Right ventricle myocardium inferior (tissue), 1 donor: ENCODE data around the gene MSANTD1. TPM values are rescaled to one million over a fixed set of nuclear protein-coding genes. Genes with fewer than 3 reads are reported as not detected.

Source experiments
- ATAC-seq: fragments of 200-7000 bp; cut with Tn5 transposase; one replicate; pipeline ENCODE4 v1.9.1; 2020; ENCODE audit warnings: mild to moderate bottlenecking, moderate library complexity
- DNase-seq: peaks from one replicate; pipeline ENCODE4 v3.0.0; 2021; ENCODE audit errors: missing footprints
- intact Hi-C: fragments of 100-400 bp; cut with DNase I; formaldehyde crosslinking; loops from one replicate; pipeline ENCODE4 v1.11.0; 2022
- long read RNA-seq: library from polyadenylated mRNA; unstranded; transcript quantifications from one replicate; pipeline ENCODE4 v2.0.0, GENCODE V29; 2021
- total RNA-seq: library from RNA; stranded (reverse); fragmentation: NEBNext Ultra II Directional; extraction: Animal tissue kit (Norgen Biotek cat#: 25700); gene quantifications from one replicate; pipeline ENCODE4 v1.2.1, GENCODE V29; 2021
- donor health status: DM: no; HTN: yes; CAD: no; lungs with severe emphysema.

Gene MSANTD1
- 0.51 TPM for total RNA-seq
- long read RNA-seq, partial matches to known transcripts: 1 of 1 reads
- long read RNA-seq, other reads (novel, unspliced or antisense): 0 of 1 reads

DNA sequence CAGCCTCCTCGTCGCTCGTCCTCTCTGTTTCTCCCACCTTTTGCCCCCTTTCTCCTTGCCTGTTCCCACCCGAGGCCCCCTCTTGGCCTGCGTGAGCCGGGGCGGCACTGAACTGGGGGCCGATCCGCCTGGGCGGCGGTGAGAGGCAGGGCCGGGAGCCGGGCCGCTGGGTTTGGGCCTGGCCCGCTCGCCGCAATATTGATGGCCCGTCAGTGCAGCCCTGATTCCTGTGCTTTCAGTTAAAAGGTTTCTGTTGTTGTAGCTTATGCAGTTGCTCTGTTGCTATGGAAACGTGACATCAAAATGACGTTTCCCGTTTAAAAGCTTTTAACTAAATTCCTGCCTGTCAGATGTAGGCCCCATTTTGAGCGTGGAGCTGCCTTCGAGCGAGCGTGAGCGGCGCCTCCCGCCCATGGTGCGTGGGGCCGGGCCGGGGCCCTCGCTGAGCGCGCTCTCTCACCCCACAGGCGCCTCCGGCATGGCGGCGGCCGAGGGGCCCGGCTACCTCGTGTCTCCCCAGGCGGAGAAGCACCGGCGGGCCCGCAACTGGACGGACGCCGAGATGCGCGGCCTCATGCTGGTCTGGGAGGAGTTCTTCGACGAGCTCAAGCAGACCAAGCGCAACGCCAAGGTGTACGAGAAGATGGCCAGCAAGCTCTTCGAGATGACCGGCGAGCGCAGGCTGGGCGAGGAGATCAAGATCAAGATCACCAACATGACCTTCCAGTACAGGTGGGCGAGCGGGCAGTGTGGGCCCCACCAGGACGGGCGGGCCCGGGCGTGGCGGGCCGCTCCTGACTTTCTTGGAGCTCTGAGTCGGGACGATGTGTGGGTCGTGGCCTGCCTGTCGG, at the start of gene MSANTD1:
MSANTD1 (plus strand) TSS at position 349 of the 851 bp plus-strand sequence; CDS start at position 413, 64 bp downstream.
- peak; percentile 50 for DNase-seq
- ATAC-seq: no peak
- intact Hi-C loops: no loop called here

DNA sequence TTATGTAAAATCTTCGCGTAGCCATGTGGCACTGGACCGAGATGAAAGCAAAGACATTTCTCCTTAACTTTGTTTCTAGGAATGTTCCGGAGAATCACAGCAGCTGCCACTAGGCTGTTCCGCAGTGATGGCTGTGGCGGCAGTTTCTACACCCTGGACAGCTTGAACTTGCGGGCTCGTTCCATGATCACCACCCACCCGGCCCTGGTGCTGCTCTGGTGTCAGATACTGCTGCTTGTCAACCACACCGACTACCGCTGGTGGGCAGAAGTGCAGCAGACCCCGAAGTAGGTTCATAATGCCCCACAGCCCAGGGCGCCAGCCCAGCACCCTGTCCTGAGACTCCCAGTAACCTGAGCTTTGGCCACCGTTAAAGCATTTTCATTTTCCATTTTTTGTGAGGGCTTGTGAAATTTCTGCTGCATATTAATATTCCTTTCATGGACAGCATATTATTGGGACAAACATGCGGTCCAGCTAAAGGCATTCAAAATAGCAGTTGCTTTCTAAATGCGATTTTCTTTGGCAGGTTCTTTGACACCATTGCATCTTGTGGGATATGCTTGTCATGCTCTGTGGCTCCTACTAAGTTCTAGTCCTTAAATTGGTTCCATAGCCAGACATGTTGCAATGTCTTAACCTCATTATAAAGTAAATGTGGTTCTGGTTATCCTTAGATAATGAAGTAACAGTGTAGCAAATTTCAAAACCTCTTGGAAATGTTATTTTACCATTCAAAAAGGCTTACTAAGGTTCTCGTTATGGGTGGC, 49.1 kb upstream of the MSANTD1 start:
- ATAC-seq (peak; percentile 71), DNase-seq (no peak)
- intact Hi-C loops: loop anchor here (10.0 kb wide), 1 partner anchor 145 kb away; no protein-coding TSS in a partner anchor

DNA sequence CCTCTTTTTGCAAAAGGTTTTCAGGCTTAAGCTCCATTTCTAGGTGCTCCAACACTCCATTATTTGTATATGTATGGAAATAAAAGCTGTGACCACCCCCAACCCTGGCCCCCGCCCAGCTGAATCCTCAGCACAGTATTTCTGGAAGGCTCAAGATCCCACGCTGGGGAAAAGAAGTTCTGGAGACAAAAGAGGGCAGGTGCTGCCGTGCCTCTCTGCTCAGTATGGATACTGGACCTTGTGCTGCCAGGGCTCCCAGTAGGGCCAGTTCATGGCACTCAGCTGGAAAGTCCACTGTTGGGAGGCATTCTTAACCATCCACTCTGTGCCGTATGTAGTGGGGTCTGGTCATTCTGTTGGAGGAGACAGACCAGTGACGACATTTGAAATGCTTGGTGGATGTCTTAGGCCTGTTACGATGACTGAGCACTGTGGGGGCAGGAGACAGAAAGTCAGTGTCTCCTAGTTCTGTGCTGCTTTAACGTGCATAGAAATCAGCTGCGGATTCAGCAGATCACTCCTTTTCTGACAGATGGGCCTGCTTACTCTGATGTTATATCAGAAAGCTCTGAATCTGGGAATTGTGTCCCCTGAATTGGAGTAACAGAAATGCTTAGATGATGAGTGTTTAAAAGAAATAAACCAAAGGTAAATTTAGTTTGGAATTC, 48.4 kb upstream of the MSANTD1 start:
- ATAC-seq: no peak
- no peak for DNase-seq
- intact Hi-C loops: no loop called here

- ATAC-seq (no peak), DNase-seq (no peak)
These were observed 46.9 kb upstream of the MSANTD1 start for GRCh38 chr4:3201718-3202702.

GRCh38 chr4:3202836-3203820, 45.8 kb upstream of the MSANTD1 start:
- peak; percentile 35 for ATAC-seq
- intact Hi-C loops: no loop called here
- DNase-seq: no peak

More at GRCh38 chr4:3201718-3202702, 46.9 kb upstream of the MSANTD1 start:
- intact Hi-C loops: no loop called here

DNA sequence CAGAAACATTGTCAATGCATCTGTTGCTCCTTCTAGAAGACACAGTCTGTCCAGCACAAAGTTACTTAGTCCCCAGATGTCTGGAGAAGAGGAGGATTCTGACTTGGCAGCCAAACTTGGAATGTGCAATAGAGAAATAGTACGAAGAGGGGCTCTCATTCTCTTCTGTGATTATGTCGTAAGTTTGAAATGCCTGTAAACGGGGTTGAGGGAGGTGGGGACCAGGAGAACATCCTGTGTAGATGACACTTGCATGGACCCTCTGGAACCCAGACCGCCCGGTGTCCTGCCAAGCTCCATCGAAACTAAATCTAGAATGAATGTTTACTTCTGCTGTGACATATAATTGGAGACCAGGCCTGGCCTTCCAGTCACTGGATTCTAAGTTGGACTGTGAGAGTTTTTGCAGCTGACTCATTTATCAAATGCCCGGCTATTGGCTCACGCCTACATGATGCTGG, 45.0 kb upstream of the MSANTD1 start:
- intact Hi-C loops: no loop called here
- DNase-seq: no peak
- peak; percentile 55 for ATAC-seq

- DNase-seq: no peak
- intact Hi-C loops: no loop called here
- no peak for ATAC-seq
These were observed 43.0 kb upstream of the MSANTD1 start for GRCh38 chr4:3205995-3206394.

DNA sequence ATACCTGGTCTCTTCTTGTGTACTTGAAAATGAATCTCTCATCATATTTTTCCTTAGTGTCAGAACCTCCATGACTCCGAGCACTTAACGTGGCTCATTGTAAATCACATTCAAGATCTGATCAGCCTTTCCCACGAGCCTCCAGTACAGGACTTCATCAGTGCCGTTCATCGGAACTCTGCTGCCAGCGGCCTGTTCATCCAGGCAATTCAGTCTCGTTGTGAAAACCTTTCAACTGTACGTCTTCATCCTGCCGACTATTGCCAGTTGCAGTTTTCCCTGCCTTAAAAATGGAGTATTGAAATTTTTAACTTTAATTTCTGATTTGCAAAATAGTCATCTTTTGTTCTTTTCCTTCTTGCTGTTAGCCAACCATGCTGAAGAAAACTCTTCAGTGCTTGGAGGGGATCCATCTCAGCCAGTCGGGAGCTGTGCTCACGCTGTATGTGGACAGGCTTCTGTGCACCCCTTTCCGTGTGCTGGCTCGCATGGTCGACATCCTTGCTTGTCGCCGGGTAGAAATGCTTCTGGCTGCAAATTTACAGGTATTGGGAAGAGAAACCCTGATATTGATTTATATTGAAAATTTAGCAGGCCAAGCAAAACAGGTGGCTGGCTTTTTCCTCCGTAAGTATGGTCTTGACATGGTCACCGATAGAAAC, 42.4 kb upstream of the MSANTD1 start:
- ATAC-seq (no peak), DNase-seq (no peak)
- intact Hi-C loops: no loop called here

GRCh38 chr4:3207531-3208037, 41.4 kb upstream of the MSANTD1 start:
- no peak for ATAC-seq
- intact Hi-C loops: no loop called here
- DNase-seq: no peak

- intact Hi-C loops: no loop called here
- ATAC-seq: no peak
- no peak for DNase-seq
These were observed 40.1 kb upstream of the MSANTD1 start for GRCh38 chr4:3208826-3209225.

DNA sequence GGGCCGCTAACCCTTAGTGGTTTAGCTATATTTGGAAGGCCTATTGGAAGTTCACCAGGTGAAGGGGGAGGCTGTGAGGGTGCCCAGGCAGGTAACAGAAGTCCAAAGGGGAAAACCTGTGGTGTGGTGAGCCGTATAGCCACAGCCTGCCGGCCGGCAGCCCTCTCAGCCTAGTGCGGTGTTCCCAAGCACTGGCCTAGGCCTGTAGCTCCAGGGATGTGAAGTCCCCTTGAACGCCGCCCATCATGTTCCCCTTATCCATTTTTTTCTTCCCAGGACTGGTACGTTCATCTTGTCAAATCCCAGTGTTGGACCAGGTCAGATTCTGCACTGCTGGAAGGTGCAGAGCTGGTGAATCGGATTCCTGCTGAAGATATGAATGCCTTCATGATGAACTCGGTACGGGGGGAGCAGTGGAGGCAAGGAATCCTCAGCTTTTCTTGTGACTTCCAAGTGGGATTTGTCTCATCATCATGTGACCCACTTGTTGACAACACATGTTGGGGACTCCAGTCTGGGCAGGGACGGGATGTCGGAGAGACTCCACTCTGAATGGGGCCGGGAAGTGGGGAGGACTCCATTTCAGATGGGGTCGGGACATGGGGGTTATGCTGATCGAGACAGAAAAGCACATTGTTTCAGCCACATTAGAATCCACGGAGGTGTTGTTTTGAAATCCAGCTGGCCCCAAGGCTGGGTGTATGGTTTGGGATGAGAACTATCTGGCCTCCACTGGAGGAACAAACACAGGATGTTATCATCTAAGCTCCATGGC, 39.2 kb upstream of the MSANTD1 start:
- intact Hi-C loops: no loop called here
- no peak for ATAC-seq
- DNase-seq: no peak

DNA sequence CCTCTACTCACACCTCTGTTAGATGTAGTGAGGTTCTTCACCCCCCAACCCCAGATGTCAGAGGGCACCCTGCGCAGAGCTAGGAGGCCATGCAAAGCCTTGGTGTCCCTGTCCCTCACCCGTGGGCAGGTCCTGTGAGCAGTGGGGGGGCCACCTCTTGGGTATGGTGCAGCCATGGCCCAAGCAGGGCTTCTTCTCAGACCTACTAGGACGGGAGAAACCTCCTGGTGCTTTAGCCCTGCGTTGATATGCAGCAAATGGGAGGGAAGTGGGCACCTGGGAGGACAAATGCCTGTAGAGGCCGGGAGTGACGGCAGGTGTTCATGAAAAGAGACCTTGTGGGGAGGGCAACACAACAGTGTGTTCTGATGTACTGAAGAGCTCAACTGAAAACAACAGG, 38.5 kb upstream of the MSANTD1 start:
- intact Hi-C loops: no loop called here
- DNase-seq: no peak
- no peak for ATAC-seq

GRCh38 chr4:3211866-3212265, 37.1 kb upstream of the MSANTD1 start:
- ATAC-seq (no peak), DNase-seq (no peak)
- intact Hi-C loops: no loop called here

DNA sequence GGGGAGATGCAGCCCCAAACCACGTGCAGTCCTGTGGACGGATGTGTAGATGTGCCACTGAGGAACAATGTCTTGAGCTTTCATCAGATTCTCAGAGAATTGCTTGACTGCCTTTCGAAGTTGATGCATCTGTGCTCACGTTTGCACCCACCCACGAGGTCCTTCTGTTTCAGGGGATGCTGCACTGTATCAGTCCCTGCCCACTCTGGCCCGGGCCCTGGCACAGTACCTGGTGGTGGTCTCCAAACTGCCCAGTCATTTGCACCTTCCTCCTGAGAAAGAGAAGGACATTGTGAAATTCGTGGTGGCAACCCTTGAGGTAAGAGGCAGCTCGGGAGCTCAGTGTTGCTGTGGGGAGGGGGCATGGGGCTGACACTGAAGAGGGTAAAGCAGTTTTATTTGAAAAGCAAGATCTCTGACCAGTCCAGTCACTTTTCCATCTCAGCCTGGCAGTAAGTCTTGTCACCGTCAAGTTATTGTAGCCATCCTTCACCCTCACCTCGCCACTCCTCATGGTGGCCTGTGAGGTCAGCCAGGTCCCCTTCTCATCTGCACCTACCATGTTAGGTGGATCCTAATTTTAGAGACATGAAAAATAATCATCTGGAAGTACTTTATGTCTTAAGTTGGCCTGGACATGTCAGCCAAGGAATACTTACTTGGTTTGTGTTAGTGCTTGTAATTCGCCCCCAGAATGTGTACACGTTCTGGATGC, 36.4 kb upstream of the MSANTD1 start:
- ATAC-seq: no peak
- no peak for DNase-seq
- intact Hi-C loops: no loop called here

- ATAC-seq (no peak), DNase-seq (no peak)
- intact Hi-C loops: no loop called here
These were observed 35.9 kb upstream of the MSANTD1 start for GRCh38 chr4:3213106-3213425.
